Measurements from ENCODE around the gene PHF13. TPM values are rescaled to one million over a fixed set of nuclear protein-coding genes. Genes with fewer than 3 reads are reported as not detected.

PHF13 gene
- total RNA-seq: 10 to 100 TPM in 3 of 4 donors, 1 to 10 TPM in 1; 9.0 to 19.6 (median 17.1) TPM

DNA sequence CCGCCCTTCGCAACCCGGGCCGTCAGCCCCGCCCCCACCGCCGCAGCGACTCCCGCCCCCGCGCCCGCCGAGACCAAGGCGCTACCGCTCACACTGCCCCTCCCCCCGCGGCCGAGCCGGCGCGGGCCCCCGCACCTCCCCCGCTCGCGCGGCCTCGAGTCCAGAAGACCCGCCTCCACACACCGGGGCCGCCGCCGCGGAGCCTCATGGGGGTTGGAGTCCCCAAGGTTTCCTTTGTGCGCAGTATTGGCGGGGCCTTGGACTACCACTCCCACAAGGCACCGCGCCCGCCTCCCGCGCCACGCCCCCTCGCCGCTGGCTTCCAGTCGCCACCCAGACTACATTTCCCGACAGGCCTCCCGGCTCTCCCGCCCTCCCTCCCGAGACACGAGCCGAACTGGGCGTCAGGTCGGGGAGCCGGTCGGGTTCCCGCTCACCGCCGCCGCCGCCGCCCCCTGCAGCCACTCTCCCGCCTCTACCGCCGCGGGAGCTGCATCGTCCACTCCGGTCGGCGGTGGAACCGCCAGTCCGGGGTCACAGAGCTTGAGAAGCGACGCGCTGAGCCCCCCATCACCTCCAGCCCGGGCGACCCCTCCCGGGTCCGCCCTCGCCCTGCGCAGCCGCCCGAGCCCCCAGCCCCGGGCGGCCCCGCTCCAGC is at the start of gene PHF13:
Gene PHF13 (plus strand): TSS at position 371 of the 658 bp plus-strand sequence. CDS start 336 bp downstream, outside the sequence.
- TF ChIP-seq, protein P1, sequence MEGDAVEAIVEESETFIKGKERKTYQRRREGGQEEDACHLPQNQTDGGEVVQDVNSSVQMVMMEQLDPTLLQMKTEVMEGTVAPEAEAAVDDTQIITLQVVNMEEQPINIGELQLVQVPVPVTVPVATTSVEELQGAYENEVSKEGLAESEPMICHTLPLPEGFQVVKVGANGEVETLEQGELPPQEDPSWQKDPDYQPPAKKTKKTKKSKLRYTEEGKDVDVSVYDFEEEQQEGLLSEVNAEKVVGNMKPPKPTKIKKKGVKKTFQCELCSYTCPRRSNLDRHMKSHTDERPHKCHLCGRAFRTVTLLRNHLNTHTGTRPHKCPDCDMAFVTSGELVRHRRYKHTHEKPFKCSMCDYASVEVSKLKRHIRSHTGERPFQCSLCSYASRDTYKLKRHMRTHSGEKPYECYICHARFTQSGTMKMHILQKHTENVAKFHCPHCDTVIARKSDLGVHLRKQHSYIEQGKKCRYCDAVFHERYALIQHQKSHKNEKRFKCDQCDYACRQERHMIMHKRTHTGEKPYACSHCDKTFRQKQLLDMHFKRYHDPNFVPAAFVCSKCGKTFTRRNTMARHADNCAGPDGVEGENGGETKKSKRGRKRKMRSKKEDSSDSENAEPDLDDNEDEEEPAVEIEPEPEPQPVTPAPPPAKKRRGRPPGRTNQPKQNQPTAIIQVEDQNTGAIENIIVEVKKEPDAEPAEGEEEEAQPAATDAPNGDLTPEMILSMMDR (IDR thresholded peaks at IDR 0.05; ENCODE audit: low read depth): no peak

DNA sequence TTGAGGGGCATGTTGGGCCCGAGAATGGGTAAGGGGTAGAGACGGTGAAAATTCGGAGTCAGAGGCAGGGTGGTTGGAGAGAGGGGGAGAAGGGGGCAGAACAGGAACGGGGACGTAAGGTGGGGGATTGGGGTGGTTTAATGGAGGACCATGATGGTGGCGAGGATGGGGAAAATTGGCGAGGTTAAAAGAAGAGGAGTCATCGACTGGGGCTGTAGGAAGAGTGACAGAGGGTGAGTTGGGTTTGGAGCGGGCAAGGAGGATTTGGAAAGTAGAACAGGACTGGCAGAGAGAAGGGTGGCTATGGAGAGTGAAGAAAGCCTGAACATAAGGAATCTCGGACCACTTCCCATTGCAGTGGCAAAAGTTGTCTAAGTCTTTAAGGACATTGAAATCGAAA is 44.5 kb upstream of the PHF13 start:
- TF ChIP-seq, protein P1 (IDR thresholded peaks at IDR 0.05; ENCODE audit: low read depth): no peak

DNA sequence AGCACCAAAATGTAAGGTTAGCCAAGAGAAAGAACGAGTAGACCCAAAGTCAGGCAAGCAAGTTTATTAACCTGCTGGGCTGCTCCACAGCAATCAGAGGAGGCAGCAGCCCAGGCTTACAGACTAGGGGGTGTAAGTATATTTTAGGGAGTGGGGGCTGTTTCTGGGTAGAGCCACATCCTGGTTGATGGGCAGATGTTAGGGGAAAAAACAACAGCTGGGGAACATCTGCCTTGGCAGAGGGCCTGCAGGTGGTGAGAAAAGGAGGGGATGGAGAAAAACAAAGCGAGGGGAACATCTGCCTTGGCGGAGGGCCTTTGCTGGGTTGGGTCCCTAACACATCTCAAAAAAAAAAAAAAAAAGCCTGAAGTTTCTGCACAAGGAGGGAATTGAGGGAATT is 43.4 kb upstream of the PHF13 start:
- TF ChIP-seq, protein P1 (IDR thresholded peaks at IDR 0.05; ENCODE audit: low read depth): no peak

DNA sequence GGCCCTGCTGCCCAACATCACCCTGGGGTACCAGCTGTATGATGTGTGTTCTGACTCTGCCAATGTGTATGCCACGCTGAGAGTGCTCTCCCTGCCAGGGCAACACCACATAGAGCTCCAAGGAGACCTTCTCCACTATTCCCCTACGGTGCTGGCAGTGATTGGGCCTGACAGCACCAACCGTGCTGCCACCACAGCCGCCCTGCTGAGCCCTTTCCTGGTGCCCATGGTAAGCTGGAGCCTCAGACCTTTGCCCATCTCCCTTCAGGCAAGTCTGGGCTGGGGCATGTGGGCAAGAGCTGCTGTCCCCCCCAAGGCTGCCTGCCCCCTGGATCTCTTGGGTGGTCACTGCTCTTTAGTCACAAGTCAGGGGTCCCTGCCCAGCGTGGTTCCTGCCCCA is 42.5 kb upstream of the PHF13 start:
- TF ChIP-seq, protein P1 (IDR thresholded peaks at IDR 0.05; ENCODE audit: low read depth): no peak

DNA sequence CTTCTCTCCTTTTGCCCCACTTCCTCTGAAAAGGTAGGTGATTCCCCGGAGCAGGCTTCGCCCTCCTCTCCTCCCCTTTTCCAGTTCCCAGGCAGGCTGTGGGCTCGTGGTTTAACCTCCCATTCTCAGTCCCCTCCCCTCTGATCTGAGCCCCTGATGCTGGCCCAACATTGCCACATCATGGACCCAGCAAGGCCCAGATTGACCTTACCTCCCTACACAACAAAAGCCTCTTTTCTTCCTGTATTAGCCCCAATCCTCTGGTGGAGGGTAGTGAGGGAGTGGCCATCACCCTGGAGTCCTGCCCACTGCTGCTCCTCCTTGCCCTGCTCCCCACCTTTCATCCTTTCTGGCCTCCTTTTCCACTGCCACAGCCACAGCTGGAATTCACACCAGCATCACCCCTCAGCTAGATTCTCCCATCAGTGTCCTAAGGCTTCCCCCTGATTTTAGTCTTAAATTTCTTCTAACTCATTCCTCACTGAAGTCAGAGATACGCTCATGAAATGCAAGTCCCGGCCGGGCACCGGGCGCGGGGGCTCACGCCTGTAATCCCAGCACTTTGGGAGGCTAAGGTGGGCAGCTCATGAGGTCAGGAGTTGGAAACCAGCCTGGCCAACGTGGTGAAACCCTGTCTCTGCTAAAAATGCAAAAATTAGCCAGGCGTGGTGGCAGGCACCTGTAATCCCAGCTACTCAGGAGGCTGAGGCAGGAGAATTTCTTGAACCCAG is 40.7 kb upstream of the PHF13 start:
- TF ChIP-seq, protein P1 (IDR thresholded peaks at IDR 0.05; ENCODE audit: low read depth): no peak

DNA sequence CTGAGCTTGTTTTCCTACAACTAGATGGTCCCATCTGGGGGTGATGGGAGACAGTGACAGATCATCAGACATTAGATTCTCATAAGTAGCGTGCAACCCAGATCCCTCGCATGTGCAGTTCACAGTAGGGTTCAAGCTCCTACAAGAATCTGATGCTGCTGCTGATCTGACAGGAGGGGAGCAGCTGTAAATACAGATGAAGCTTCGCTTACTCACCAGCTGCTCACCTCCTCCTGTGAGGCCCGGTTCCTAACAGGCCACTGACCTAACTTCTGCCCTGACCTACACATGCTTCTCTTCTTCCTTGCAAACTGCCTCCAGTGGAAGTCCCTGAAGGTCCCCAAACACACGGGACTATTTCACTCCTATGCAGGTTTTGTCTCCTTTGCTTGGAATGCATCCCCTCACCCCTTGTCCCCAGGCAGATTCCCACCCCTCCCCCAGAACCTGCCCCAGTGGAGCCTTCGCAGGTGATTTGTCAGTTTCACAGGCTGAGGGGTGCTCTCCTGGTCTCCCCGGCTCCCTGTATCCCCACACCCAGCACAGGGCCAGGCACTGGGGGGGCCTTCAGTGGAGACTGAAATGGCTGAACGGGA is 39.4 kb upstream of the PHF13 start:
- TF ChIP-seq, protein P1 (IDR thresholded peaks at IDR 0.05; ENCODE audit: low read depth): no peak

DNA sequence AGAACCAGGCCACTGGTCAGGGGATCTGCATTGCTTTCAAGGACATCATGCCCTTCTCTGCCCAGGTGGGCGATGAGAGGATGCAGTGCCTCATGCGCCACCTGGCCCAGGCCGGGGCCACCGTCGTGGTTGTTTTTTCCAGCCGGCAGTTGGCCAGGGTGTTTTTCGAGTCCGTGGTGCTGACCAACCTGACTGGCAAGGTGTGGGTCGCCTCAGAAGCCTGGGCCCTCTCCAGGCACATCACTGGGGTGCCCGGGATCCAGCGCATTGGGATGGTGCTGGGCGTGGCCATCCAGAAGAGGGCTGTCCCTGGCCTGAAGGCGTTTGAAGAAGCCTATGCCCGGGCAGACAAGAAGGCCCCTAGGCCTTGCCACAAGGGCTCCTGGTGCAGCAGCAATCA is 38.7 kb upstream of the PHF13 start:
- TF ChIP-seq, protein P1 (IDR thresholded peaks at IDR 0.05; ENCODE audit: low read depth): no peak
